ENCODE data around the gene UROC1.

The UROC1 gene

DNA sequence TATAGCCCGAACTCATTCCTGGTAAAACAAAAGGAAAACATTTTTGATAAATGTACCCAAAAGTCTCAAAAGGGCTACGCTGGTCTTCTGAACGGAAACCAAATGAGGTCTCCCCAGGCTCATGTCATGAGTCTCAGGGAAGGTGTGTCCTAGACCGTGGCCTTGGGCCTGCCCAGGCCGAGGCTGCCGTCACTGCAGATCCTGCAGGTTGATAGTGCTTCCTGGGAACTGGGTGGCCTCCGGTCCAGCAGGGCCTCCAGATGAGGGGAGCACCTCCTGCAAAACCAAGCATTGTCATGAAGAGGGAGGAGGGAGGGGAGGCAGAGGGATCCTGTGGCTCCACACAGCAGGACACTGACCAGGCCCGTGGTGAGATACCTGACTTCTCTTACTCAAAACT lies 79.4 kb downstream of the UROC1 start:
- Histone ChIP-seq H3K27ac (no peak overlapping the region), H3K4me3 (IDR thresholded peaks at IDR 0.05; ENCODE audit: insufficient read depth, low read depth, low read length) (no peak overlapping the region), H3K79me2 (ENCODE audit: insufficient read depth, low read depth) (no peaks in the 10 kb centered on the region), H3K36me3 (ENCODE audit: insufficient read depth) (no peaks in the 10 kb centered on the region), H3K4me2 (no peak overlapping the region), H2AFZ (ENCODE audit: low read depth) (no peak overlapping the region), H3K9ac (no peak overlapping the region), H3K27me3 (ENCODE audit: insufficient read depth, low read depth) (no peaks in the 10 kb centered on the region), H3K4me1 (ENCODE audit: low read depth, poor library complexity, severe bottlenecking) (no peaks in the 10 kb centered on the region), H4K20me1 (ENCODE audit: insufficient read depth) (no peaks in the 10 kb centered on the region)
- TF ChIP-seq, protein P1, sequence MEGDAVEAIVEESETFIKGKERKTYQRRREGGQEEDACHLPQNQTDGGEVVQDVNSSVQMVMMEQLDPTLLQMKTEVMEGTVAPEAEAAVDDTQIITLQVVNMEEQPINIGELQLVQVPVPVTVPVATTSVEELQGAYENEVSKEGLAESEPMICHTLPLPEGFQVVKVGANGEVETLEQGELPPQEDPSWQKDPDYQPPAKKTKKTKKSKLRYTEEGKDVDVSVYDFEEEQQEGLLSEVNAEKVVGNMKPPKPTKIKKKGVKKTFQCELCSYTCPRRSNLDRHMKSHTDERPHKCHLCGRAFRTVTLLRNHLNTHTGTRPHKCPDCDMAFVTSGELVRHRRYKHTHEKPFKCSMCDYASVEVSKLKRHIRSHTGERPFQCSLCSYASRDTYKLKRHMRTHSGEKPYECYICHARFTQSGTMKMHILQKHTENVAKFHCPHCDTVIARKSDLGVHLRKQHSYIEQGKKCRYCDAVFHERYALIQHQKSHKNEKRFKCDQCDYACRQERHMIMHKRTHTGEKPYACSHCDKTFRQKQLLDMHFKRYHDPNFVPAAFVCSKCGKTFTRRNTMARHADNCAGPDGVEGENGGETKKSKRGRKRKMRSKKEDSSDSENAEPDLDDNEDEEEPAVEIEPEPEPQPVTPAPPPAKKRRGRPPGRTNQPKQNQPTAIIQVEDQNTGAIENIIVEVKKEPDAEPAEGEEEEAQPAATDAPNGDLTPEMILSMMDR (conservative IDR thresholded peaks at IDR 0.05; ENCODE audit: low read depth, low read length), result no peak

DNA sequence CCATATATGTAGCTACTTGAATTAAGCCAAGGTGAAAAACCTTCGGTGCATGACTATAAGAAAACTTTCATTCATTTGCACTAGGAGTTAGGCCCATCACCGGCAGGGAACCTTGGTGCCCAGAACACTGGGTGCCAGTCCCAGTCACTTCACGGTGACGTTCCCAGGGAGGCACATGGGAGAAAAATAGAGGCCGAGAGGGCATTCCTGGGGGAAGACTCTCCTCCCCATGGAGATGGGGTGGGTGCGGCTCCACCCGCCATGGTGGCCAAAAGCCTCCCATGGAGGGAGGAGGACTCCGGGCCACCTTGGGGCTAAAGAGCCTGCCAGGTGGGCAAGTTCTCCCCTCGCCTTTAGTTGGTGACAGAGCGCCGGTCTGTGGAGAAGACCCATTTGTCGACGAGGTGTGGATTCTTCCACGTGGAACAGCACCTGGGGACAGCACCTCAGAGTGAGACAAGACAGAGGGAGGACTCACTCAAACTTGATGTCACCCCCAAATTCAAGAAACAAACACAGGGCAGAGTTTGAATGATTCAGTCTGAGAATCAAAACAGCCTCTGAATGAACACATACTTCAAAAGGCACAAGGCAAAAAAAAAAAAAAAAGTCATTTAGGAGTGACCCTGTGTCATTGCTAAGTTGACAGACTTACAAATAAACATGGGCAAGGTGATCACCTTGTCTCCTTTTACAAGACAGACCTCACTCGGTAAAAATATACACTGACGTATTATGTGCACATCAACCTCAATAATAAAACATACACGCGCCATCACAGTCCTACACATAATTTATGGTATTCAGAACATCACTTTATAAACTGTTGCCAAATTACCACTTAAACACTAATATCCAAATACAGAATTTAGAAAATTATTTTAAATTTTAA lies 80.5 kb downstream of the UROC1 start:
- Histone ChIP-seq H3K4me1 (ENCODE audit: low read depth, poor library complexity, severe bottlenecking) (no peaks in the 10 kb centered on the region), H3K27me3 (ENCODE audit: insufficient read depth, low read depth) (no peaks in the 10 kb centered on the region), H2AFZ (ENCODE audit: low read depth) (no peak overlapping the region), H3K36me3 (ENCODE audit: insufficient read depth) (no peaks in the 10 kb centered on the region), H3K9ac (no peak overlapping the region), H3K4me3 (IDR thresholded peaks at IDR 0.05; ENCODE audit: insufficient read depth, low read depth, low read length) (no peak overlapping the region), H3K79me2 (ENCODE audit: insufficient read depth, low read depth) (no peaks in the 10 kb centered on the region), H3K27ac (no peak overlapping the region), H3K4me2 (no peak overlapping the region), H4K20me1 (ENCODE audit: insufficient read depth) (no peaks in the 10 kb centered on the region)
- TF ChIP-seq, protein P1 (conservative IDR thresholded peaks at IDR 0.05; ENCODE audit: low read depth, low read length), result no peak

DNA sequence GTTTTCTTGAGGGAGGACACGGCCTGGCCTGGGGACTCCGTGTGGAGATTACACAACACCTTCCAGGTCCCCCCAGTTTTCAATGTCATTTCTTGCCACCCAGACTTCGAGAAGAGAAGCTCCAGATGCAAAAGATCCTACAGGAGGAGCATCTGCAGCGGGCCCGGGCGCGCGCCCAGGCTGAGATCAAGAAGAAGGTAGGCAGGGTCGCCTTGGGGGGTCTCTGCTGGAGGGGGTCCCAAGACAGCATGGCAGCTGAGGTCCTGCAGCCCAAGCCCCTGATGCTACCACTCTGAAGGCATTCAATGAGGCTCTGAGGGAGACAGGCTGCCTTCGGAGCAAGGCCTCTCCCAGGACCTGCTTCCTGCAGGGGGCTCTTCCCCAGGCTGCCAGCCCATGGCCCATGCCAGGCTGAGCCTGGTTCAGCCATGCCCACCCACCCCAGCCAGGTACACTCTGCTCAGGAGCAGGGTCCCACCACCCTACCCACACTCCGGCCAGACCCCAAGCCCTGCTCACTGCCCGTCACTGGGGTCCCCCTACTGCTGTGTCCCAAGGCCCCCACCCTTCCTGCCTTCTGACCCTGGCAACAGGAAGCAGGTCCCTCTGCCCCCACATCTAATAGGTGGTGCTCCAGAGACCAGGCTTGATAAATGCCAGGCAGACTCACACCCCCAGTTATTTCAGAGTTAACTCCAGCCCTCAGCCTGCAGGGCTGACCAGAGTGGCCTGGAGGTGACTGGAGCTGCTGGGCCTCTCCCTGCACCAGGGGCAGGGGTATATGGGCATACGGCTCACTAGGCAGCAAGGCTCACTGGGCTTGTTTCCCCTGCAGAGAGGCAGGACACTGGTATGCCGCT lies 81.9 kb downstream of the UROC1 start:
- H3K27me3 ChIP-seq (ENCODE audit: insufficient read depth, low read depth), result no peaks in the 10 kb centered on the region
- no peaks in the 10 kb centered on the region for H4K20me1 ChIP-seq (ENCODE audit: insufficient read depth)
- TF ChIP-seq, protein P1 (conservative IDR thresholded peaks at IDR 0.05; ENCODE audit: low read depth, low read length), result no peak
- H3K9ac ChIP-seq, result no peak overlapping the region
- no peak overlapping the region for H2AFZ ChIP-seq (ENCODE audit: low read depth)
- H3K4me1 ChIP-seq (ENCODE audit: low read depth, poor library complexity, severe bottlenecking), result no peaks in the 10 kb centered on the region
- no peak overlapping the region for H3K4me2 ChIP-seq
- no peaks in the 10 kb centered on the region for H3K79me2 ChIP-seq (ENCODE audit: insufficient read depth, low read depth)
- H3K4me3 ChIP-seq (IDR thresholded peaks at IDR 0.05; ENCODE audit: insufficient read depth, low read depth, low read length), result no peak overlapping the region
- H3K36me3 ChIP-seq (ENCODE audit: insufficient read depth), result no peaks in the 10 kb centered on the region
- H3K27ac ChIP-seq, result no peak overlapping the region

DNA sequence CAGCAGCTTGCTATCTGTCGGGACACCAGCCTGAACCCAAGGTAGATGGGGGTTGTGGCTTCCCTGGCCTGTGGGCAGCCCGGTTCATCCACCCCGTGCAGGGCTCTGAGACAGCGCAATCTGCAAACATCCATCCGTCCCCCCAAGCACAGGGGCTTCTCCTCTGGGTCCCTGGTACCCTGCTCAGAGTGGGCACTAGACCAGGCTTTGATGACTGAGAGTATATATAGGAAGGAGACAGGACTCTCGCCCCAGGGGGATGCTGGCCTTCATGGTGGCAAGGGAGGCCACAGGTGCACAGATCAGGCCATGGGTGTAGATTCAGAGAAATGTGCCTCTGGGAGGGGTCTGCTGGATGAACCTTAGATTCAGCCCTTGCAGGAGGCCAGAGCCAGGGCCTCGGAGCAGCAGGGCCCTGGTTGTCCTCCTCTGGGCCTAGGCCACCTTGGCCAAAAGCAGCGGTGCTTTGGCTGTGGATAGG lies 82.6 kb downstream of the UROC1 start:
- TF ChIP-seq, protein P1 (conservative IDR thresholded peaks at IDR 0.05; ENCODE audit: low read depth, low read length), result no peak

More for the DNA sequence above, 82.6 kb downstream of the UROC1 start:
- H3K36me3 ChIP-seq (ENCODE audit: insufficient read depth), result no peaks in the 10 kb centered on the region
- H3K4me2 ChIP-seq, result no peak overlapping the region
- no peak overlapping the region for H3K4me3 ChIP-seq (IDR thresholded peaks at IDR 0.05; ENCODE audit: insufficient read depth, low read depth, low read length)
- H2AFZ ChIP-seq (ENCODE audit: low read depth), result no peak overlapping the region
- no peak overlapping the region for H3K27ac ChIP-seq
- no peak overlapping the region for H3K9ac ChIP-seq
- H4K20me1 ChIP-seq (ENCODE audit: insufficient read depth), result no peaks in the 10 kb centered on the region
- no peaks in the 10 kb centered on the region for H3K27me3 ChIP-seq (ENCODE audit: insufficient read depth, low read depth)
- H3K4me1 ChIP-seq (ENCODE audit: low read depth, poor library complexity, severe bottlenecking), result no peaks in the 10 kb centered on the region
- H3K79me2 ChIP-seq (ENCODE audit: insufficient read depth, low read depth), result no peaks in the 10 kb centered on the region
